HG03520 (cell line): ENCODE measurements around the gene STAB2.
"Not testable (repeated sequence)": the region's sequence is repeated elsewhere in the genome, so short reads cannot be mapped to it uniquely, and the experiment has no call there.

Experiments used
- ATAC-seq: cut with Tn5 transposase; IDR thresholded peaks from one replicate; pipeline ENCODE4 v1.9.1; 2021; ENCODE audit warnings: mild to moderate bottlenecking, moderate library complexity; ENCODE audit not compliant: unreplicated experiment

Gene STAB2

GRCh38 chr12:103803847-103804246, 216.8 kb downstream of the STAB2 start:
- no peak for ATAC-seq

GRCh38 chr12:103805655-103806360, 218.7 kb downstream of the STAB2 start:
- no peak for ATAC-seq

- no peak for ATAC-seq
Measured at GRCh38 chr12:103806803-103807202, 219.7 kb downstream of the STAB2 start.

GRCh38 chr12:103807561-103808238, 220.6 kb downstream of the STAB2 start:
- no peak for ATAC-seq

GRCh38 chr12:103808239-103808880, 221.3 kb downstream of the STAB2 start:
- no peak for ATAC-seq

GRCh38 chr12:103809154-103809553, 222.1 kb downstream of the STAB2 start:
- ATAC-seq, result no peak

GRCh38 chr12:103809639-103810038, 222.6 kb downstream of the STAB2 start:
- not testable (repeated sequence) for ATAC-seq

GRCh38 chr12:103810111-103810510, 223.0 kb downstream of the STAB2 start:
- no peak for ATAC-seq

- ATAC-seq, result no peak
Measured at GRCh38 chr12:103811791-103812190, 224.7 kb downstream of the STAB2 start.

- no peak for ATAC-seq
Measured at GRCh38 chr12:103812789-103813188, 225.7 kb downstream of the STAB2 start.

- ATAC-seq, result no peak
Measured at GRCh38 chr12:103813426-103813825, 226.4 kb downstream of the STAB2 start.

- no peak for ATAC-seq
Measured at GRCh38 chr12:103813949-103814348, 226.9 kb downstream of the STAB2 start.

- ATAC-seq, result no peak
Measured at GRCh38 chr12:103814436-103814835, 227.4 kb downstream of the STAB2 start.
